ENCODE data around the gene CTNNA2. TPM values are rescaled to one million over a fixed set of nuclear protein-coding genes. Genes with fewer than 3 reads are reported as not detected.

The CTNNA2 gene
- total and polyA plus RNA-seq, 2 of the 8 experiments (the other 6 are each of a cell fraction or from before 2014, with no cell fraction given) = 3.9 to 9.0 TPM

GRCh38 chr2:80117401-80117800 is 604.5 kb downstream of the CTNNA2 start:
- H3K79me2 ChIP-seq (ENCODE audit: control insufficient read depth in 1 of 2, insufficient read depth in 2 of 2, low read length in 2 of 2) = no peaks in the 10 kb centered on the region
- H3K56ac ChIP-seq (replicated peaks; ENCODE audit: insufficient read length, low read depth, low read length) = no peak overlapping the region
- no peak overlapping the region for H2BK120ac ChIP-seq (replicated peaks; ENCODE audit: low read depth, low read length)
- no peaks in the 10 kb centered on the region for H3K23me2 ChIP-seq (ENCODE audit: low read depth, low read length)
- H2AFZ ChIP-seq (ENCODE audit: low read length) = no peak overlapping the region
- no peak overlapping the region for H3K4me3 ChIP-seq (ENCODE audit: extremely low read depth in 1 of 4, insufficient read depth in 2 of 4, low read depth in 3 of 4, low read length in 4 of 4)
- CTCF ChIA-PET (ENCODE audit: partially characterized antibody) = interaction anchor here (1.3 kb wide), 1 partner anchor 9 kb away, joined by 3 read pairs; no protein-coding TSS in a partner anchor
- H3K27me3 ChIP-seq (replicated peaks in 1 of 4; ENCODE audit: control insufficient read depth in 3 of 4, extremely low read depth in 1 of 4, insufficient read depth in 3 of 4, low read length in 3 of 4) = no peaks in the 10 kb centered on the region
- no peak overlapping the region for H4K91ac ChIP-seq (replicated peaks; ENCODE audit: insufficient read length, low read length)
- H3K9ac ChIP-seq (replicated peaks in 1 of 4; ENCODE audit: extremely low read depth in 1 of 4, low read depth in 3 of 4, low read length in 3 of 4) = no peak overlapping the region
- no peaks in the 10 kb centered on the region for H3K4me1 ChIP-seq (replicated peaks in 1 of 4; ENCODE audit: control insufficient read depth in 3 of 4, insufficient read depth in 4 of 4, low read length in 3 of 4)
- no peaks in the 10 kb centered on the region for H3K9me3 ChIP-seq (ENCODE audit: insufficient read depth in 2 of 2, low read depth in 1 of 2, low read length in 1 of 2)
- no peak overlapping the region for H4K5ac ChIP-seq (ENCODE audit: insufficient read length, low read depth, low read length)
- H2BK15ac ChIP-seq (ENCODE audit: low read length) = no peak overlapping the region
- no peak overlapping the region for H2BK12ac ChIP-seq (ENCODE audit: low read depth, low read length)
- no peak overlapping the region for H2BK5ac ChIP-seq (ENCODE audit: low read depth, low read length)
- FAIRE-seq (no peak), DNase-seq (ENCODE audit: low read depth in 1 of 2, low spot score in 2 of 2) (no peak)
- H2BK20ac ChIP-seq (ENCODE audit: low read length) = no peak overlapping the region
- no peak overlapping the region for H3K4ac ChIP-seq (replicated peaks; ENCODE audit: insufficient read length, low read depth, low read length)
- no peak overlapping the region for H3K18ac ChIP-seq (ENCODE audit: extremely low read depth, low read length)
- no peak overlapping the region for H3K14ac ChIP-seq (ENCODE audit: insufficient read length)
- H3K79me1 ChIP-seq (ENCODE audit: low read depth, low read length) = no peaks in the 10 kb centered on the region
- H3K4me2 ChIP-seq (ENCODE audit: insufficient read depth in 1 of 2, low read depth in 2 of 2, low read length in 2 of 2) = no peak overlapping the region
- H3K23ac ChIP-seq (ENCODE audit: insufficient read length) = no peak overlapping the region
- H2AK5ac ChIP-seq (ENCODE audit: low read depth, low read length) = no peak overlapping the region
- no peaks in the 10 kb centered on the region for H3K36me3 ChIP-seq (ENCODE audit: control insufficient read depth in 2 of 4, insufficient read depth in 4 of 4, low read length in 3 of 4)
- H4K8ac ChIP-seq (ENCODE audit: extremely low read depth, insufficient read depth, low read length) = no peak overlapping the region
- POLR2A ChIA-PET (ENCODE audit: partially characterized antibody) = no interaction called here
- H3K27ac ChIP-seq (ENCODE audit: low read depth, low read length) = no peak overlapping the region
- H4K20me1 ChIP-seq (replicated peaks in 1 of 2; ENCODE audit: control insufficient read depth in 1 of 2, insufficient read depth in 2 of 2, low read length in 2 of 2) = no peaks in the 10 kb centered on the region
- TF ChIP-seq JUND (IDR thresholded peaks at IDR 0.05; ENCODE audit: low read length) = no peak
- no peak for TF ChIP-seq CEBPB (IDR thresholded peaks at IDR 0.05; ENCODE audit: low read depth, low read length)
- no peak for TF ChIP-seq MAX (IDR thresholded peaks at IDR 0.05)
- no peak for TF ChIP-seq RBBP5 (IDR thresholded peaks at IDR 0.05; ENCODE audit: borderline replicate concordance, low read depth, low read length)
- TF ChIP-seq EGR1 (IDR thresholded peaks at IDR 0.05; ENCODE audit: borderline replicate concordance, low read depth, low read length) = no peak

Measured in H1 (cell line).